Astrocyte (in vitro differentiated cells and primary cell): Measurements from ENCODE around the gene TMEM175.

Source experiments
- CTCF ChIP-seq: IDR thresholded peaks from 2 replicates; pipeline ENCODE4 v1.5.1; 2011; ENCODE audit warnings: low read depth, mild to moderate bottlenecking, inconsistent platforms, low read length, moderate library complexity; ENCODE audit not compliant: insufficient read depth
- EZH2 ChIP-seq: IDR thresholded peaks from 2 replicates; pipeline ENCODE4 v1.6.1; 2012; ENCODE audit warnings: mild to moderate bottlenecking, low read length, inconsistent platforms; ENCODE audit not compliant: insufficient read depth

GRCh38 chr4:965048-965765 lies 32.9 kb downstream of the TMEM175 start:
- no peak for TF ChIP-seq CTCF
- no peak for TF ChIP-seq EZH2
